WERI-Rb-1 (cell line): ENCODE measurements around the gene AIMP2.
"Not testable (repeated sequence)": the region's sequence is repeated elsewhere in the genome, so short reads cannot be mapped to it uniquely, and the experiment has no call there.

ENCODE experiments used
- DNase-seq: peaks from one replicate; pipeline ENCODE4 v3.0.0-alpha.2; 2020
- H3K27ac ChIP-seq: fragments of 250-450 bp; sonication (Bioruptor Pico); 2 replicates; pipeline ENCODE4 v1.5.1; 2020; ENCODE audit warnings: mild to moderate bottlenecking, moderate library complexity
- H3K27me3 ChIP-seq: fragments of 250-450 bp; sonication (Bioruptor Pico); 2 replicates; pipeline ENCODE4 v1.5.1; 2021; ENCODE audit warnings: mild to moderate bottlenecking, low read depth, moderate library complexity; ENCODE audit not compliant: insufficient read depth, severe bottlenecking
- H3K36me3 ChIP-seq: fragments of 250-450 bp; sonication (Bioruptor Pico); 2 replicates; pipeline ENCODE4 v1.5.1; 2020; ENCODE audit warnings: mild to moderate bottlenecking, moderate library complexity
- H3K4me3 ChIP-seq: 2 replicates; pipeline ENCODE4 v1.5.1; 2011; ENCODE audit warnings: low read depth, mild to moderate bottlenecking, control low read depth, low read length
- H3K9me3 ChIP-seq: fragments of 250-450 bp; sonication (Bioruptor Pico); 2 replicates; pipeline ENCODE4 v1.5.1; 2021; ENCODE audit warnings: mild to moderate bottlenecking, moderate library complexity; ENCODE audit not compliant: severe bottlenecking
- TF ChIP-seq, protein P1 (sequence below): IDR thresholded peaks from 2 replicates; pipeline ENCODE4 v1.5.1; 2011; ENCODE audit warnings: low read depth, mild to moderate bottlenecking, control low read depth, inconsistent platforms, low read length

Gene AIMP2

GRCh38 chr7:6007386-6007785, 1.7 kb upstream of the AIMP2 start:
- H3K9me3 ChIP-seq: no peaks in the 10 kb centered on the region
- peaks cover 13% of the 10 kb centered on the region for H3K36me3 ChIP-seq
- TF ChIP-seq, protein P1, sequence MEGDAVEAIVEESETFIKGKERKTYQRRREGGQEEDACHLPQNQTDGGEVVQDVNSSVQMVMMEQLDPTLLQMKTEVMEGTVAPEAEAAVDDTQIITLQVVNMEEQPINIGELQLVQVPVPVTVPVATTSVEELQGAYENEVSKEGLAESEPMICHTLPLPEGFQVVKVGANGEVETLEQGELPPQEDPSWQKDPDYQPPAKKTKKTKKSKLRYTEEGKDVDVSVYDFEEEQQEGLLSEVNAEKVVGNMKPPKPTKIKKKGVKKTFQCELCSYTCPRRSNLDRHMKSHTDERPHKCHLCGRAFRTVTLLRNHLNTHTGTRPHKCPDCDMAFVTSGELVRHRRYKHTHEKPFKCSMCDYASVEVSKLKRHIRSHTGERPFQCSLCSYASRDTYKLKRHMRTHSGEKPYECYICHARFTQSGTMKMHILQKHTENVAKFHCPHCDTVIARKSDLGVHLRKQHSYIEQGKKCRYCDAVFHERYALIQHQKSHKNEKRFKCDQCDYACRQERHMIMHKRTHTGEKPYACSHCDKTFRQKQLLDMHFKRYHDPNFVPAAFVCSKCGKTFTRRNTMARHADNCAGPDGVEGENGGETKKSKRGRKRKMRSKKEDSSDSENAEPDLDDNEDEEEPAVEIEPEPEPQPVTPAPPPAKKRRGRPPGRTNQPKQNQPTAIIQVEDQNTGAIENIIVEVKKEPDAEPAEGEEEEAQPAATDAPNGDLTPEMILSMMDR: no peak
- H3K27me3 ChIP-seq: no peaks in the 10 kb centered on the region
- no peak overlapping the region for H3K27ac ChIP-seq
- no peak overlapping the region for H3K4me3 ChIP-seq
- no peak for DNase-seq

GRCh38 chr7:6007835-6008590, 1.1 kb upstream of the AIMP2 start:
- Histone ChIP-seq H3K36me3 (peaks cover 18% of the 10 kb centered on the region), H3K27ac (peak overlapping the region; percentile 78), H3K4me3 (peak overlapping the region; percentile 85)
- not testable (repeated sequence) for H3K27me3 ChIP-seq, DNase-seq, H3K9me3 ChIP-seq

- peak overlapping the region; percentile 78 for H3K27ac ChIP-seq
- peak overlapping the region; percentile 85 for H3K4me3 ChIP-seq
- peaks cover 29% of the 10 kb centered on the region for H3K36me3 ChIP-seq
- DNase-seq, H3K27me3 ChIP-seq, H3K9me3 ChIP-seq: not testable (repeated sequence)
Measured at GRCh38 chr7:6010370-6010769, 1.3 kb downstream of the AIMP2 start.

- Histone ChIP-seq H3K27me3 (no peaks in the 10 kb centered on the region), H3K9me3 (no peaks in the 10 kb centered on the region), H3K27ac (no peak overlapping the region), H3K4me3 (no peak overlapping the region), H3K36me3 (peaks cover 41% of the 10 kb centered on the region)
- TF ChIP-seq, protein P1: no peak
- no peak for DNase-seq
Measured at GRCh38 chr7:6011541-6011940, 2.5 kb downstream of the AIMP2 start.

DNA sequence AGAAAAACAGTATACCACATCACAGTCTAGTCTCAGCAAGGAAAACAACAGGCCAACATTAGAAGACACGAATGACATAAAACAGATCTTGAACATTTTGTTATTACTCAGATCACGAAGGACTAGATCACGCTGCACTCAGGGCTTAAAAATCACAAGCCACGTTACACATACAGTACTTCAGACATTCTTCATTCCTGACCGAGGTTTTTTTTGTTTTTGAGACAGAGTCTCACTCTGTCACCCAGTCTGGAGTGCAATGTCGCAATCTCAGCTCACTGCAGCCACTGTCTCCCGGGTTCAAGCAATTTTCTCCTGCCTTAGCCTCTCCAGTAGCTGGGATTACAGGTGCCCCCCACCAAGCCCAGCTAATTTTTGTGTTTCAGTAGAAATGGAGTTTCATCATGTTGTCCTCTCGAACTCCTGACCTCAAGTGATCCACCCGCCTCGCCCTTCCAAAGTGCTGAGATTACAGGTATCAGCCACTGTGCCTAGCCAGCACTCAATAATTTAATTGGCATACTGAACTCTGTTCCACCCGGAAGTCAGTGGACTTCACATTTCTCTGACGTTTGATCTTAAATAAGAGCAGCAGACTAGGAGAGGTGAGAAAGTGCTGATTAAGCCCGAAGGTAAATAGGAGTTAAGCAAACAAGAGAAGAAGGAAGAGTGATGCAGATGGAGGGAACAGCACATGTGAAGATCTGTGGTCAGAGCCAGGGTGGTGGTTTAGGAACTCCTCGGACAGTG, 3.5 kb downstream of the AIMP2 start:
- no peak for DNase-seq
- peaks cover 51% of the 10 kb centered on the region for H3K36me3 ChIP-seq
- H3K9me3 ChIP-seq: no peaks in the 10 kb centered on the region
- H3K27me3 ChIP-seq: no peaks in the 10 kb centered on the region
- H3K4me3 ChIP-seq: no peak overlapping the region
- TF ChIP-seq, protein P1: no peak
- no peak overlapping the region for H3K27ac ChIP-seq

DNA sequence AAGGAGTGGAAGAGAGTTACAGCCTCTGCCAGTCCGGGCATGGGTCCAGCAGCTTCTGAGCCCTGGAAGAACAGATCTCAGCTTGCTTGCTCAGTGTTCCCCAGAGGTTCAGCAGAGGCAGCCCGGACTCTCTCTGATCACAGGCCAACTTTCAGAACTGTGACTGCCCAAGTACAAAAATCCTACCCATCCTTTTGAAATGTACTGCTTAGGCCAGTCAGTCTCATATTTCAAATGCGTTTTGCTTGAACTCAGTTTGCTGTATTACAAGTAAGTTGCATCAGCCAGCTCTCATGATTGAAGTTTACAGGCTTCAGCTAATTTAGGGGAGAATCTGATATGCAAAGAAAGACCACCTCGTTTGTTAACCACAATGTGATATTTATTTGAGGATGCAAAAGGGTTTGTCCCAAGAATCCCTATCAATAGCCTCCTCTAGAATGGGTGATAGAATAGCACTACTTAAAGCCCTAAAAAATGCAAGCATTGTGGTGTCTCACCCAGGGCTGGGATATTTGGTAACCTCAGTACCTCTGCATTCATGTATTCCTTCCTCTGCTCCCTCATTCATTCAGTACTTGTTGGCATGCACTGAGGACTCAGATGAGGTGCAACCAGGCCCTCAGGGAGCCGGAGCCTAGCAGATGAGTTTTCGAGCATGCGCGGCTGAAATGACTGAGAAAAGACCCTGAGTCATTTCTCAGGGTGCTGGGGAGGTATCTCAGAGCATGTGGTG, 7.0 kb downstream of the AIMP2 start:
- no peak overlapping the region; the same call in 1 of the 2 replicates for H3K27ac ChIP-seq
- no peaks in the 10 kb centered on the region for H3K9me3 ChIP-seq
- DNase-seq: no peak
- H3K4me3 ChIP-seq: no peak overlapping the region
- TF ChIP-seq, protein P1: no peak
- no peaks in the 10 kb centered on the region for H3K27me3 ChIP-seq
- peaks cover 79% of the 10 kb centered on the region for H3K36me3 ChIP-seq
